ENCODE results near the gene PCSK9. TPM values are rescaled to one million over a fixed set of nuclear protein-coding genes. Genes with fewer than 3 reads are reported as not detected.

Gene PCSK9
- total RNA-seq, 1 donor from 2014 or later: 1.4 TPM

DNA sequence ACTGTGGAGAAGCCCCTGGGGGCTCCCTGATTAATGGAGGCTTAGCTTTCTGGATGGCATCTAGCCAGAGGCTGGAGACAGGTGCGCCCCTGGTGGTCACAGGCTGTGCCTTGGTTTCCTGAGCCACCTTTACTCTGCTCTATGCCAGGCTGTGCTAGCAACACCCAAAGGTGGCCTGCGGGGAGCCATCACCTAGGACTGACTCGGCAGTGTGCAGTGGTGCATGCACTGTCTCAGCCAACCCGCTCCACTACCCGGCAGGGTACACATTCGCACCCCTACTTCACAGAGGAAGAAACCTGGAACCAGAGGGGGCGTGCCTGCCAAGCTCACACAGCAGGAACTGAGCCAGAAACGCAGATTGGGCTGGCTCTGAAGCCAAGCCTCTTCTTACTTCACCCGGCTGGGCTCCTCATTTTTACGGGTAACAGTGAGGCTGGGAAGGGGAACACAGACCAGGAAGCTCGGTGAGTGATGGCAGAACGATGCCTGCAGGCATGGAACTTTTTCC is 24.8 kb downstream of the PCSK9 start:
- H3K4me2 ChIP-seq (ENCODE audit: low read length): no peak overlapping the region
- H2AFZ ChIP-seq (ENCODE audit: low read depth, low read length): no peak overlapping the region
- DNase-seq (ENCODE audit: low read depth): peak; percentile 10
- no peaks in the 10 kb centered on the region for H3K9me3 ChIP-seq (ENCODE audit: insufficient read depth, low read depth, low read length)
- Mint-ChIP-seq H3K9me3 (ENCODE audit: unreplicated experiment) (no peaks in the 10 kb centered on the region), H3K36me3 (ENCODE audit: low read depth, unreplicated experiment) (peaks cover 16% of the 10 kb centered on the region), H3K27ac (ENCODE audit: unreplicated experiment) (no peak overlapping the region), H3K4me3 (ENCODE audit: unreplicated experiment) (no peak overlapping the region), H3K4me1 (ENCODE audit: low read depth, unreplicated experiment) (no peaks in the 10 kb centered on the region), H3K27me3 (ENCODE audit: low read depth, unreplicated experiment) (peaks cover 15% of the 10 kb centered on the region)
- H3K4me1 ChIP-seq (ENCODE audit: insufficient read depth, low read length): no peaks in the 10 kb centered on the region
- TF ChIP-seq EZH2 (IDR thresholded peaks at IDR 0.05; ENCODE audit: insufficient read depth, low read length): no peak
- TF ChIP-seq, protein P1, sequence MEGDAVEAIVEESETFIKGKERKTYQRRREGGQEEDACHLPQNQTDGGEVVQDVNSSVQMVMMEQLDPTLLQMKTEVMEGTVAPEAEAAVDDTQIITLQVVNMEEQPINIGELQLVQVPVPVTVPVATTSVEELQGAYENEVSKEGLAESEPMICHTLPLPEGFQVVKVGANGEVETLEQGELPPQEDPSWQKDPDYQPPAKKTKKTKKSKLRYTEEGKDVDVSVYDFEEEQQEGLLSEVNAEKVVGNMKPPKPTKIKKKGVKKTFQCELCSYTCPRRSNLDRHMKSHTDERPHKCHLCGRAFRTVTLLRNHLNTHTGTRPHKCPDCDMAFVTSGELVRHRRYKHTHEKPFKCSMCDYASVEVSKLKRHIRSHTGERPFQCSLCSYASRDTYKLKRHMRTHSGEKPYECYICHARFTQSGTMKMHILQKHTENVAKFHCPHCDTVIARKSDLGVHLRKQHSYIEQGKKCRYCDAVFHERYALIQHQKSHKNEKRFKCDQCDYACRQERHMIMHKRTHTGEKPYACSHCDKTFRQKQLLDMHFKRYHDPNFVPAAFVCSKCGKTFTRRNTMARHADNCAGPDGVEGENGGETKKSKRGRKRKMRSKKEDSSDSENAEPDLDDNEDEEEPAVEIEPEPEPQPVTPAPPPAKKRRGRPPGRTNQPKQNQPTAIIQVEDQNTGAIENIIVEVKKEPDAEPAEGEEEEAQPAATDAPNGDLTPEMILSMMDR (IDR thresholded peaks at IDR 0.05; ENCODE audit: insufficient read depth, low read depth, low read length): peak; percentile 27
- H3K79me2 ChIP-seq (ENCODE audit: insufficient read depth, low read length): no peaks in the 10 kb centered on the region
- H3K27me3 ChIP-seq (ENCODE audit: insufficient read depth, low read length): peaks cover 2% of the 10 kb centered on the region
- no peaks in the 10 kb centered on the region for H3K36me3 ChIP-seq (ENCODE audit: insufficient read depth, low read length)
- no peak overlapping the region for H3K9ac ChIP-seq (ENCODE audit: low read length)
- no peak for FAIRE-seq
- no peak overlapping the region for H3K27ac ChIP-seq (ENCODE audit: low read depth, low read length)
- H4K20me1 ChIP-seq (ENCODE audit: insufficient read depth, low read length): peaks cover 7% of the 10 kb centered on the region
- H3K4me3 ChIP-seq (ENCODE audit: insufficient read depth, low read depth, low read length): no peak overlapping the region

DNA sequence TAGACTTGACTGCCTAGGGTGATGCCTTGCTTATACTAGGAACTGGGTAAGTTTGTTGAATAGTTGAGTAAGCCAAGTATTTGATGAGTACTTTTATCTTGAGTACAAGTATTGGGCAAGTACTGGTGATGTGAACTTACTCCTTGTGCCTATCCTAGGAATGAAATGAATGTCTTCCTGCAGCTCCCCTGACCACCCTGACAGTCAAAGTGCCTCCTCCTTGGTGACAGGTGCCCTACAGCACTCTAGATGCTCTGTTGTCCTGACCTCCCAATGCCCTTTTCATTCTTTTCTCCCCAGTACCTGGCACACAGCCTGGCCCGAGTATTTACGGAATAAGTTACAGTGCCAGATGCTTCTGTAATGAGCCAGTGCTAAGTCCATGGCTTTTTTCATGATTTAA is 25.5 kb downstream of the PCSK9 start:
- no peaks in the 10 kb centered on the region for H3K9me3 Mint-ChIP-seq (ENCODE audit: unreplicated experiment)
- no peak overlapping the region for H3K27ac Mint-ChIP-seq (ENCODE audit: unreplicated experiment)
- H3K4me3 Mint-ChIP-seq (ENCODE audit: unreplicated experiment): no peak overlapping the region
- Histone ChIP-seq H3K27ac (ENCODE audit: low read depth, low read length) (no peak overlapping the region), H3K9me3 (ENCODE audit: insufficient read depth, low read depth, low read length) (no peaks in the 10 kb centered on the region), H3K79me2 (ENCODE audit: insufficient read depth, low read length) (no peaks in the 10 kb centered on the region), H3K27me3 (ENCODE audit: insufficient read depth, low read length) (no peaks in the 10 kb centered on the region), H3K4me1 (ENCODE audit: insufficient read depth, low read length) (no peaks in the 10 kb centered on the region), H3K4me2 (ENCODE audit: low read length) (no peak overlapping the region), H3K9ac (ENCODE audit: low read length) (no peak overlapping the region), H4K20me1 (ENCODE audit: insufficient read depth, low read length) (peaks cover 7% of the 10 kb centered on the region), H3K4me3 (ENCODE audit: insufficient read depth, low read depth, low read length) (no peak overlapping the region), H2AFZ (ENCODE audit: low read depth, low read length) (no peak overlapping the region), H3K36me3 (ENCODE audit: insufficient read depth, low read length) (no peaks in the 10 kb centered on the region)
- H3K27me3 Mint-ChIP-seq (ENCODE audit: low read depth, unreplicated experiment): peaks cover 13% of the 10 kb centered on the region
- H3K4me1 Mint-ChIP-seq (ENCODE audit: low read depth, unreplicated experiment): no peaks in the 10 kb centered on the region
- peak; percentile 53 for DNase-seq (ENCODE audit: low read depth)
- H3K36me3 Mint-ChIP-seq (ENCODE audit: low read depth, unreplicated experiment): peaks cover 16% of the 10 kb centered on the region
- FAIRE-seq: no peak
- no peak for TF ChIP-seq EZH2 (IDR thresholded peaks at IDR 0.05; ENCODE audit: insufficient read depth, low read length)
- TF ChIP-seq, protein P1 (IDR thresholded peaks at IDR 0.05; ENCODE audit: insufficient read depth, low read depth, low read length): no peak

DNA sequence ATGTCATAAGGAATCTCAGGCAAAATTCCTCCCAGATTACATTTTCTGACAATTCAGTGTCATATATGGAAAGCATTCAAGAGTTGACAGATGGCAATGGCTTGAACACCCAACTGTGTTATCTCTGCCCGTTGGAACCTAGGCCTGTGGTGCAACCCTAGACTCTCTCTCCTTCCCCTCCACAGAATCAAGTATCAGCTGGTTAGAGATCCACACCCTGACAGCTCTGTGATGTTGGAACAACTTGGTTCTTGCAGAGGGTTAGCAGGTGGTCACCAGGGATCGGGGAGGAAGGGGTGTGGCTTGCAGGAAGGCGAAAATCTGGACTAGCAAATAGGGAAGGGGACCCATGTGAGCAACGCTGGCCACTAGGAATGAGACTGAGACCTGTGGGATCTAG is 26.3 kb downstream of the PCSK9 start:
- H3K9me3 Mint-ChIP-seq (ENCODE audit: unreplicated experiment): no peaks in the 10 kb centered on the region
- no peaks in the 10 kb centered on the region for H3K4me1 ChIP-seq (ENCODE audit: insufficient read depth, low read length)
- H3K9me3 ChIP-seq (ENCODE audit: insufficient read depth, low read depth, low read length): no peaks in the 10 kb centered on the region
- FAIRE-seq: no peak
- DNase-seq (ENCODE audit: low read depth): no peak
- no peaks in the 10 kb centered on the region for H3K27me3 ChIP-seq (ENCODE audit: insufficient read depth, low read length)
- no peaks in the 10 kb centered on the region for H3K4me1 Mint-ChIP-seq (ENCODE audit: low read depth, unreplicated experiment)
- H3K36me3 ChIP-seq (ENCODE audit: insufficient read depth, low read length): peaks cover under 1% of the 10 kb centered on the region
- TF ChIP-seq EZH2 (IDR thresholded peaks at IDR 0.05; ENCODE audit: insufficient read depth, low read length): no peak
- TF ChIP-seq, protein P1 (IDR thresholded peaks at IDR 0.05; ENCODE audit: insufficient read depth, low read depth, low read length): no peak
- H3K4me2 ChIP-seq (ENCODE audit: low read length): no peak overlapping the region
- peaks cover 12% of the 10 kb centered on the region for H4K20me1 ChIP-seq (ENCODE audit: insufficient read depth, low read length)
- peaks cover 18% of the 10 kb centered on the region for H3K36me3 Mint-ChIP-seq (ENCODE audit: low read depth, unreplicated experiment)
- peaks cover 6% of the 10 kb centered on the region for H3K27me3 Mint-ChIP-seq (ENCODE audit: low read depth, unreplicated experiment)
- no peak overlapping the region for H3K4me3 ChIP-seq (ENCODE audit: insufficient read depth, low read depth, low read length)
- H3K4me3 Mint-ChIP-seq (ENCODE audit: unreplicated experiment): no peak overlapping the region
- no peak overlapping the region for H3K27ac ChIP-seq (ENCODE audit: low read depth, low read length)
- no peaks in the 10 kb centered on the region for H3K79me2 ChIP-seq (ENCODE audit: insufficient read depth, low read length)
- H3K9ac ChIP-seq (ENCODE audit: low read length): no peak overlapping the region
- H2AFZ ChIP-seq (ENCODE audit: low read depth, low read length): no peak overlapping the region
- H3K27ac Mint-ChIP-seq (ENCODE audit: unreplicated experiment): no peak overlapping the region
